MM.1S (cell line): Measurements from ENCODE around the gene ACTL7A.

Experiments used
- DNase-seq: peaks from one replicate; pipeline ENCODE4 v3.0.0-alpha.2; 2015
- H2AFZ ChIP-seq: fragments of 300-600 bp; sonication (generic); 2 replicates; pipeline ENCODE4 v1.6.0; 2016; ENCODE audit warnings: antibody characterized with exemption, low read length
- H3F3A ChIP-seq: fragments of 300-600 bp; sonication (generic); 2 replicates; pipeline ENCODE4 v1.6.1; 2016; ENCODE audit warnings: mild to moderate bottlenecking, antibody characterized with exemption, low read length, moderate library complexity, mixed read lengths; ENCODE audit not compliant: insufficient read depth
- H3K27ac ChIP-seq: fragments of 300-600 bp; sonication (generic); 2 replicates; pipeline ENCODE4 v1.5.1; 2016; ENCODE audit warnings: mild to moderate bottlenecking, low read length
- H3K27me3 ChIP-seq: fragments of 300-600 bp; sonication (generic); replicated peaks from 2 replicates; pipeline ENCODE4 v1.6.0; 2016; ENCODE audit warnings: low read length; ENCODE audit not compliant: insufficient read depth
- H3K36me3 ChIP-seq: fragments of 300-600 bp; sonication (generic); replicated peaks from 2 replicates; pipeline ENCODE4 v1.6.1; 2016; ENCODE audit warnings: mild to moderate bottlenecking, low read length, mixed read lengths; ENCODE audit not compliant: insufficient read depth
- H3K4me1 ChIP-seq: fragments of 300-600 bp; sonication (generic); 2 replicates; pipeline ENCODE4 v1.6.1; 2016; ENCODE audit warnings: low read length, mixed read lengths
- H3K4me2 ChIP-seq: fragments of 300-600 bp; sonication (generic); 2 replicates; pipeline ENCODE4 v1.6.0; 2016; ENCODE audit warnings: low read depth, low read length
- H3K4me3 ChIP-seq: fragments of 300-600 bp; sonication (generic); 2 replicates; pipeline ENCODE4 v1.5.1; 2016; ENCODE audit warnings: low read length, mixed read lengths
- H3K79me2 ChIP-seq: fragments of 300-600 bp; sonication (generic); 2 replicates; pipeline ENCODE4 v1.6.1; 2016; ENCODE audit warnings: mixed run types, low read length, mixed read lengths
- H3K9ac ChIP-seq: fragments of 300-600 bp; sonication (generic); 2 replicates; pipeline ENCODE4 v1.6.1; 2016; ENCODE audit warnings: low read length, mixed read lengths
- H3K9me2 ChIP-seq: fragments of 300-600 bp; sonication (generic); replicated peaks from 2 replicates; pipeline ENCODE4 v1.6.1; 2016; ENCODE audit warnings: mild to moderate bottlenecking, low read length, mixed read lengths; ENCODE audit not compliant: insufficient read depth
- H3K9me3 ChIP-seq: fragments of 300-600 bp; sonication (generic); replicated peaks from 2 replicates; pipeline ENCODE4 v1.6.1; 2016; ENCODE audit warnings: mild to moderate bottlenecking, low read length, mixed read lengths; ENCODE audit not compliant: insufficient read depth
- H4K20me1 ChIP-seq: fragments of 300-600 bp; sonication (generic); 2 replicates; pipeline ENCODE4 v1.6.1; 2016; ENCODE audit warnings: mild to moderate bottlenecking, low read length, moderate library complexity, mixed read lengths; ENCODE audit not compliant: insufficient read depth
- EZH2 ChIP-seq: fragments of 300-600 bp; sonication (generic); optimal IDR thresholded peaks from 2 replicates; pipeline ENCODE3; 2017; ENCODE audit warnings: low read depth, mild to moderate bottlenecking, antibody characterized with exemption, low read length, mixed read lengths
- EZH2phosphoT487 ChIP-seq: fragments of 300-600 bp; sonication (generic); IDR thresholded peaks from 2 replicates; pipeline ENCODE4 v1.6.1; 2018; ENCODE audit warnings: antibody characterized with exemption, low read length
- TF ChIP-seq, protein P1 (sequence below): fragments of 300-600 bp; sonication (generic); IDR thresholded peaks from 2 replicates; pipeline ENCODE4 v1.5.1; 2016; ENCODE audit warnings: antibody characterized with exemption, low read length, mixed read lengths

Gene ACTL7A

DNA sequence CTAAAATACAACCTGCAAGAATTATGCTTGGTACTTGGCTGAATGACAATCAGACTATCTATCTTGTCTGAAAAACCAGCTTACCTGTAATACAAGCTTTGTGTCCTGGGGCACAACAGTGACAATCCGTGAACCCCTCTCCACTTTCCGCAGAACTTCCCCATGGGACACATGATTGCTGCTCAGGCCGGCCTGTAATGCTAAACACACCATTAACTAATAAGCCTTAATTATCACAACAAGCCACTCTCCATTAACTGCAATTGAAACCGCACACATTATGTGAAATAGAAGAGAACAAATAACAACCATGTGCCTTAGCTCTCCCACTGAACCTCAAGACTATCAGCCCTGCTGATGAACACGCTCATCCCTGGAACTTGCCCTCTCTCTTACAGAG is 38.1 kb downstream of the ACTL7A start:
- no peaks in the 10 kb centered on the region for H3K9me2 ChIP-seq
- no peak overlapping the region for H3K4me2 ChIP-seq
- H4K20me1 ChIP-seq: no peaks in the 10 kb centered on the region
- H3K27me3 ChIP-seq: no peaks in the 10 kb centered on the region
- H3K27ac ChIP-seq: no peak overlapping the region
- H3K4me3 ChIP-seq: no peak overlapping the region
- H3K9ac ChIP-seq: no peak overlapping the region
- H3K4me1 ChIP-seq: no peaks in the 10 kb centered on the region
- no peaks in the 10 kb centered on the region for H3F3A ChIP-seq
- 0 out of 2 replicates have a peak, but pooled peaks cover 3% of the 10 kb centered on the region for H3K36me3 ChIP-seq
- TF ChIP-seq EZH2: no peak
- TF ChIP-seq EZH2phosphoT487: no peak
- TF ChIP-seq, protein P1, sequence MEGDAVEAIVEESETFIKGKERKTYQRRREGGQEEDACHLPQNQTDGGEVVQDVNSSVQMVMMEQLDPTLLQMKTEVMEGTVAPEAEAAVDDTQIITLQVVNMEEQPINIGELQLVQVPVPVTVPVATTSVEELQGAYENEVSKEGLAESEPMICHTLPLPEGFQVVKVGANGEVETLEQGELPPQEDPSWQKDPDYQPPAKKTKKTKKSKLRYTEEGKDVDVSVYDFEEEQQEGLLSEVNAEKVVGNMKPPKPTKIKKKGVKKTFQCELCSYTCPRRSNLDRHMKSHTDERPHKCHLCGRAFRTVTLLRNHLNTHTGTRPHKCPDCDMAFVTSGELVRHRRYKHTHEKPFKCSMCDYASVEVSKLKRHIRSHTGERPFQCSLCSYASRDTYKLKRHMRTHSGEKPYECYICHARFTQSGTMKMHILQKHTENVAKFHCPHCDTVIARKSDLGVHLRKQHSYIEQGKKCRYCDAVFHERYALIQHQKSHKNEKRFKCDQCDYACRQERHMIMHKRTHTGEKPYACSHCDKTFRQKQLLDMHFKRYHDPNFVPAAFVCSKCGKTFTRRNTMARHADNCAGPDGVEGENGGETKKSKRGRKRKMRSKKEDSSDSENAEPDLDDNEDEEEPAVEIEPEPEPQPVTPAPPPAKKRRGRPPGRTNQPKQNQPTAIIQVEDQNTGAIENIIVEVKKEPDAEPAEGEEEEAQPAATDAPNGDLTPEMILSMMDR: no peak
- no peaks in the 10 kb centered on the region for H3K79me2 ChIP-seq
- no peaks in the 10 kb centered on the region for H3K9me3 ChIP-seq
- H2AFZ ChIP-seq: no peak overlapping the region
- no peak for DNase-seq

DNA sequence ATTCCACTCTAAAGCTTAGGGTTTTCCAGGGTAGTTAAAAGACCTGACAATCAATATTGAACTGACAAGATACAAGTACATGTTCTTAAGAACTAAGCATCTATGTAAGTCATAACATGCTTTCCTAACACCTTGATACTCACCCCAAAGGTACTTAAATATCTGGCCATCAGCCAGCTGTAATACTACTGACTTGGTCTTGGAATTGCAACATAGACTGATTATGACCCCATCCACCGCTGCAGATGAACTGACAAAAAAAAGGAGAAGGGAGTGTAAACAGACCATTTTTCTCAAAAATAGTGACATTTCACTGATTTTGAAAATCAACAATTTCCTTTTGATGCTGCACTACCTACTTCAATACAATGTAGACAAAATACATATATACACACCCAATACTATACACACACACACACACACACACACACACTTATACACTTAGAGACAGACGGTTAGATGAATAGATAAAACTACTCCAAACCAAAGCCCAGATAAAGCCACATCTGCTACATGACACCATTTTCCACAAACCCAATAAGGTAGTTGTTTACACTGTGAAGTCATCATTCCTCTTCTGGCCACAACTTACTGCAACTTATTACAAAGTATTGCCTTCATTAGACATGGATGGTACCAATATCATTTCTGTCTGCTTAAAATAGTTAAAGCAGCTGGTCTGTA is 41.5 kb downstream of the ACTL7A start:
- H3K27ac ChIP-seq: no peak overlapping the region
- no peaks in the 10 kb centered on the region for H3F3A ChIP-seq
- 0 out of 2 replicates have a peak, but pooled peaks cover 3% of the 10 kb centered on the region for H3K36me3 ChIP-seq
- H3K9me3 ChIP-seq: no peaks in the 10 kb centered on the region
- no peak for DNase-seq
- TF ChIP-seq EZH2phosphoT487 (no peak), EZH2 (no peak)
- TF ChIP-seq, protein P1: no peak
- no peaks in the 10 kb centered on the region for H4K20me1 ChIP-seq
- no peak overlapping the region for H2AFZ ChIP-seq
- H3K4me3 ChIP-seq: no peak overlapping the region
- no peaks in the 10 kb centered on the region for H3K79me2 ChIP-seq
- H3K9me2 ChIP-seq: no peaks in the 10 kb centered on the region
- no peaks in the 10 kb centered on the region for H3K27me3 ChIP-seq
- no peaks in the 10 kb centered on the region for H3K4me1 ChIP-seq
- H3K4me2 ChIP-seq: no peak overlapping the region
- no peak overlapping the region for H3K9ac ChIP-seq

DNA sequence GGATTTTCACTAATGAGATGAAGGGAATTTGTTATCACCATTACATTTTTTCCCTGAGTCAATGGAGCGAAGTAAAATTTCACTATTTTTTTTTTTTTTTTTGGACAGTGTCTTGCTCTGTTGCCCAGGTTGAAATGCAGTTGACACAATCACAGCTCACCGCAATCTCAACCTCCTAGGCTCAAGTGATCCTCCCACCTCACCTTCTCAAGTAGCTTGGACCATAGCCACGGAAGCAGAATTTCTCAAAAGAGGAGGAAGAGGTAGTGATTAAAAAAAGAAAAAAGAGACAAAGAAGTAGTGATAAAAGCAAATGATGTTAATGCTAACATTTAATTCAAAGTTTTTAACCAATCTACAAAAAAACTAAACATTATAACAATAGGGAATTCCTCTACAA is 42.1 kb downstream of the ACTL7A start:
- Histone ChIP-seq H3K9me3 (no peaks in the 10 kb centered on the region), H3K4me2 (no peak overlapping the region), H3K4me3 (no peak overlapping the region), H2AFZ (no peak overlapping the region), H3K9ac (no peak overlapping the region), H3K27me3 (no peaks in the 10 kb centered on the region), H3K4me1 (no peaks in the 10 kb centered on the region), H4K20me1 (no peaks in the 10 kb centered on the region), H3K27ac (no peak overlapping the region), H3K9me2 (no peaks in the 10 kb centered on the region), H3K79me2 (no peaks in the 10 kb centered on the region), H3F3A (no peaks in the 10 kb centered on the region), H3K36me3 (0 out of 2 replicates have a peak, but pooled peaks cover 3% of the 10 kb centered on the region)
- no peak for TF ChIP-seq EZH2phosphoT487
- TF ChIP-seq, protein P1: no peak
- TF ChIP-seq EZH2: no peak
- no peak for DNase-seq
